ENCODE measurements around the gene EFHB.
"Not testable (repeated sequence)": the region's sequence is repeated elsewhere in the genome, so short reads cannot be mapped to it uniquely, and the experiment has no call there.

The EFHB gene

DNA sequence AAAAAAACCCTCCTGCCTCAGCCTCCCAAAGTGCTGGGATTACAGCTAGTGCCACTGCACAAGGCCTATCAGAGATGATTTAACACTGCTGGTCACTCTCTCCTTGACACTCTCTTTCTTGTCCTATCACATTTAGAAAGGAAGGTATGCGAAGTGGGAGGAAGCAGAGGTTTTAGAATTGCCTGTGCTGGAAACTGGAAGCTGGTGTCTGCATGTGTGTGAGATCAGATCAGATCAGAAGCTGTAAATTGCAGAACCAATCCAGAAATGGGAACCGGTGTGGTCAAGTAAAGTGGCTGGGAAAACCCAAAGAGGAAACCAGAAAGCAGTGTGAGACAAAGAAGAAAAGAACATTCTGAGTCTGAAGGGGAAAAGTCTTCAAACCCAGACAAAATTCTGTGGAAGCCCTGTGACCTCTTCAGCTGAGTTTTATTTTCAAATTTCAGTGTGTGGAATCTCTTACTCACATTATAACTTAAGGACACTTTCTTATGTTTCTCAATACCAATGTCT lies 2.8 kb downstream of the EFHB start:
- DNase-seq (ENCODE audit: low read depth, low spot score): no peak

DNA sequence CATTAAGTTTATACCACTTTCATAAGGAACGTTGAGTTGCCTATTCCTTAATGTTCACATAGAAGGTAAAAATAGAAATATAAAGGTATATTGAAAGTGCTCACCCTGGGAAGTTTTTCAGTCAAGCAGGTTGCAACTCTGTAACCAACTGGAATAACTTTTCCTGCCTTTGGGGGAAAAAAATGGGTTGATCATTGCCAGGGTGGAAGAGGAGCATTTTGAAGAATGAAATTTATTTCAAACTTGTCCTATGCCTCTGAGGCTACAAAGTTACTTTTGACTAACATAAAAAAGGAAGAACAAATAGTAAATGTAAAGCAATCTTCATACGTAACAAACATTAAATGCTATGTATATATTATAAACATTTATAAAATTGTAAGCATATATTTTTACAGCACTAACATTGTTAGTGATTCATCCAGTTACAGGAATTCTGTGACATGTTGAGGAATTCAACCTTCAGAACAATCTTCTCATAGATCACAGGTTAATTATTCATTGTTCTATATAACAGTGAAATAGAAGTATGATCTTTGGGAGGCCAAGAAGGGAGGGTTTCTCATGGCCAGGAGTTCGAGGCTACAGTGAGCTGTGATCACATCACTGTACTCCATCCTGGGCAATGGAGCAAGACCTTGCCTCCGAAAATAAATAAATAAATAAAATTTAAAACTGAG lies 13.5 kb downstream of the EFHB start:
- DNase-seq (ENCODE audit: low read depth, low spot score): no peak

DNA sequence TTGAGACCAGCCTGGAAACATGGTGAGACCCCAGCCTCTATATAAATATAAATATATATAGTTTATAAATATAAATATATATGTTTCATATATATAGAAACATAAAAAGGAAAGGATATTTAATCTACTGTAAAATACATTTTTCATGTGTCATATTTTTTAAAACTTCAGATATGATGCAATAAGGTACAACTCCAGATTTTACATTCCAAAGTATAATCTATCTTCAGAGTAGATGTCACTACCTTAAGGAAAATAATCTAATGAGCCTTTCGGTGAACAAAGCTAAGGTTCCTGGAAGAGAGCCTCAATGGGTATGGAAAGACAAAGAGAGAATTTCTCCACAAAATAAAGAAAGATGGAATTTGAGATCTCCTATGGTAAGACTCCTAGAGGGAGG lies 16.9 kb downstream of the EFHB start:
- no peak for DNase-seq (ENCODE audit: low read depth, low spot score)

DNA sequence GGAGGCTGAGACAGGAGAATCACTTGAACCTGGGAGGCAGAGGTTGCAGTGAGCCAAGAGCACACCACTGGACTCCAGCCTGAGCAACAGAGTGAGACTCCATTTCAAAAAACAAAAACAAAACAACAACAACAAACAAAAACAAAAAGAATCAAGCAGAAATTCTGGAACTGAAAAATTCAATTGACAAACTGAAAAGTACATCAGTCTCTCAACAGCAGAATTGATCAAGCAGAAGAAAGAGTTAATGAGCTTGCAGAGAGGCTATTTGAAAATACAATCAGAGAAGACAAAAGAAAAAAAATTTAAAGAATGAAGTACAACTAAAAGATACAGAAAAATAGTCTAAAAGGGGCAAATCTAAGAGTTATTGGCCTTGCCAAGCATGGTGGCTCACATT lies 22.6 kb downstream of the EFHB start:
- DNase-seq (ENCODE audit: low read depth, low spot score): no peak

DNA sequence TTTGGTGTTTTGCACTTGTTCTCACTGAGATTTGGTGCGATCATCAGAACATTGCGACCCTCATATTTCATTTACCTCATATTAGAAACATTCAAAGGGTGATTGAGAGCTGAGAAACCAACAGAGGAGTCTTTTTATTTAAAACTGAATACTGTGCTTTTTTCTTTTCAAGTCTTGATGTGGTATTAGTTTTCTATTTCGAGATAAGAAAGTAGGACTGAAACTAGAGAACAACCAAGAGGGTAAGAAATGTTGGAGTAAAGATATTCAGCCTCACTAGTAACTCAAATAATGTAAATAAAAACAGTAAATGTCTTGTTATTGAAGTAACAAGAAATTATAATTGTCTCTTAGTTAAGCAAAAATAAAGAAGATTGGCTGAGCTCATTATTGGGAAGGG lies 26.5 kb downstream of the EFHB start:
- DNase-seq (ENCODE audit: low read depth, low spot score): no peak

DNA sequence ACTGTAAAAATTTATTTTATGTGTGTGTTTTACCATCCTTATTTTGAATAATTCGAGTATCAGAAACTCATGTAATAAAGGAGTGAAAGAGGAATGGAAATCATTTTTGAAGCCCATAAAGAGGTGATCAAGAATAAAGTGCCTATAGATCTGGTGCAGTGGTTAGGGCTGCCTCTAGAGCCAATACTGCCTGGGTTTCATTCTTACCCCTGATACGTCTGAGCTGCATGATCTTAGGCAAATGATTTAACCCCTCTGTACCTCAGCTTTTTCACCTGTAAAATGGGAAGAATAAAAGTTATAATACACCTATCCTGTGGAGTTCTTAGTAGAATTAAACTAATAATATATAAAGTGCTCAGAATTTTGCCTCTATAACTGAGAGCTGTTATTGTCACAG lies 30.4 kb downstream of the EFHB start:
- DNase-seq (ENCODE audit: low read depth, low spot score): no peak

DNA sequence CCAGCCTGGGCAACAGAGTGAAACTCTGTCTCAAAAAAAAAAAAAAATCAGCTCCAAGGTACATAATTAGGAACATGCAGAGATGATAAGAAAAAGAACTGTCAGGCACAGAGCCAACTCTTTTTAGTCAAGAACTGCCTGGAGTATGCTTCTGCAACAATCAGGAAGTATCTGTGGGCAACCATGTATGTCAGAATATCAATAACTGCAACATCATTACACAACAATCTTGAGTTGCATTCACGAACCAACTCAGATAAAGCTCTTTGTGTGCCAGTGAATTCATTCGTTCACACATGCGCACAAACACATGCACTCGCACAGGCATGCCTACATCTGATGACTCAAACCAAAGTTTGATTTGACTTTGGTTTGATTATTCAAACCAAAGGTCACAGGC lies 32.1 kb downstream of the EFHB start:
- DNase-seq (ENCODE audit: low read depth, low spot score): no peak

DNA sequence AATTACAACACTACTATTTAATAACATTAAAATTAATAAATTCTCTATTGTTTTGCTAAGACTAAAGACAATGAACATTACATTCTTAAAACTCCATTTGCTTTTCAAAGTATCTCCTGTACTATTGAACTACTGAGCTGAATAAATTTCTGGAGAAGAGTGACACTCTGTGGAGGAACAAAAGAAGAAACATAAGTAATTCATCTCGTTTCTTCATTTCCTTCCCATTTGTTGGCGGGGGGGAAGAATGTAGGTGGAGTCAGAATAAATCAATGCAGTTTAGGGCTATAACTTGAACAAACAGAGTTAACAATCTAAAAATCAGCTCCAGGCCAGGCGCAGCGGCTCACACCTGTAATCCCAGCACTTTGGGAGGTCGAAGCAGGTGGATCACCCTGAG lies 32.7 kb downstream of the EFHB start:
- no peak for DNase-seq (ENCODE audit: low read depth, low spot score)

DNA sequence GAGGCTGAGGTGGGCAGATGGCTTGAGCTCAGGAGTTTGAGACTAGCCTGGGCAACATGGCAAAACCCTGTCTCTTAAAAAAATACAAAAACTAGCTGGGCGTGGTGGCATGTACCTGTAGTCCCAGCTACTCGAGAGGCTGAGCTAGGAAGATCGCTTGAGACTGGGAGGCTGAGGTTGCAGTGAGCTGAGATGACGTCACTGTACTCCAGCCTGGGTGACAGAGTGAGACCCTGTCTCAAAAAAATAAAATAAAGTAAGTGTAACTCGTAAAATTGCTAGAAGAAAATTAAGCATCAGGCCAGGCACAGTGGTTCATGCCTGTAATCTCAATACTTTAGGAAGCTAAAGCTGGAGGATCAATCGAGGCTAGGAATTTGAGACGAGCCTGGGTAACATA lies 34.2 kb downstream of the EFHB start:
- not testable (repeated sequence) for DNase-seq (ENCODE audit: low read depth, low spot score)

DNA sequence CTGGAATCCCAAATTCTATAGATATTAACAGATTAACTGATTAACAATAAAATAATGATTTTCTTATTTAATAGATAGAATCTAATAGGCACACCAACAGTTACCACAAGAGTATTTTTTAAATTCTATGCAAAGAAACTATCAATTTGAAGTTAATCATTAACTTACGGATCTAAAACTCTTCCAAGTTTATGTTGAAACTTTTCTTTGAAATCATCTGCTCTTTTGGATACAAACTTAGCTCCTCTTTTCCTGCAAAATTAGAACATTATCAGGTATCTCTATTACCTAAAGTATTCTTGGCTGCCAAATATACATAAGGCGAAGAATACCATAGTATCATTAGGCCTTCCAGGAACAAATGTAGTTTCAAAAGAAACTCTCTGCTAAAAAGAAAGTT lies 34.8 kb downstream of the EFHB start:
- DNase-seq (ENCODE audit: low read depth, low spot score): no peak

DNA sequence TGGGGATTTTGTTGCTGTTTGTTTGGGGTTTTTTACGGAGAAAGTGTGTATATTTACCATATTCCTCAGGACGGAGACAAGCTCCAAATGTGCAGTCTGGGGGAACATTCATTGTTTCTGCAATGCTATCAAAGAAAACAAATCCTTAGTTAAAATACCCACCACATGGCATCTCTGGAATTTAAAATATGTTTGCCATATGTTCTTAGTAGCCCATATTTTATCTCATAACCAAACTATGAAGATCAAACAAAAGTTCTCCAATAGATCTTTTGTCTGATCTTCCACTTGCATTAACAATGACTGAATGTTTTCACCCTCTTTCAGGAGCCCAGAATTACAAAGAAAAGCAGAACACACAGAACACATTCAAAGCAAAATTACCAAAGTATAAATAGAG lies 35.3 kb downstream of the EFHB start:
- DNase-seq (ENCODE audit: low read depth, low spot score): no peak

DNA sequence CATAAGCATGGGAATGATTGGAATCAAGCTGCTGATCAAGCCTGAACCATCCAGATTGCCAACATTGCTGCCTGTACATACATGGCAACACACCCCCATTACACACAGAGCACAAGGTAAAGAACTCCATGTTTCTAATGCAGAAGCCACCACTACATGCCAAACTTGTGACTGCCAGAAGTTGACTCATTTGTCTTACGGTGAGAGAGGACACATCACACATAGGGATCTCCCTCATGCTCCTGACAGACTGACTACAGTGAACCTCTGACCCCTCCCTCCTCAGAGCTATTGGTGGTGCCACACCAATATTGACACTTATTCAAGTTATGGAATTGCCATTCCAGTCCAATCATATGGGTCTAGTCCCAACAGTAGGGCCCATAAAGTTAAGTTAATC lies 42.3 kb downstream of the EFHB start:
- no peak for DNase-seq (ENCODE audit: low read depth, low spot score)

DNA sequence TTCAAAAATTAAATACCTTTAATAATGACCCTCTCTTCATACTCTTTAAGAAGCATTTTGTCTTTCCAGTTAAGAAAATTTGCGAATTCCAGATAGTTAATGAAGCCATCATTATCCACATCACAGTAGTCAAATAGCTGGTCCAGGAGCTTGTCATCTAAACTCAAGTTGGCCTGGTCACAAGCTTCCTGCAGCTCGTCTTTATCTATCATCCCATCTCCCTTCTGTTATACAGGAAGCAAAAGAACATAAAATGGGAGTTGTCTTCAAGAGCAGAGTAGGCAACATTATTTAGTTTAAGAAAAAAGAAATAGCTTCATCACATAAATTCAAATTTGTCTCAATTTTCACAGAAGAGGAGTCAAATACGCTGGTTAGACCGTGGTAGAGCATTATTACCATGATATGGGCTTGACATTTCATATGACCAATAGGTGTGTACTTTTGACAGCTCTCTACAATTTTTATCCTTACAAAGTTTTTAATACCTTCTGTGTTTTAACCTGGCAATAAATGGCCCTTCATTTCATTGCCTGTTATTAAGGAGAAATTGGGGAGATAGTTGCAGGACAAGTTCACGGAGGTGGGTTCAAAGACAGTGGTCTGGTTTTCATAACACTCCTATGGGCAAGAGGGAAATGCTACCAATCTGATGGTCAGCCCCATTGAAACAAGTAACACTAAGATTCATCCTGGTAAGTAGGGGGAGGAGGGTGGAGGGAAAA lies 45.4 kb downstream of the EFHB start:
- DNase-seq (ENCODE audit: low read depth, low spot score): no peak

DNA sequence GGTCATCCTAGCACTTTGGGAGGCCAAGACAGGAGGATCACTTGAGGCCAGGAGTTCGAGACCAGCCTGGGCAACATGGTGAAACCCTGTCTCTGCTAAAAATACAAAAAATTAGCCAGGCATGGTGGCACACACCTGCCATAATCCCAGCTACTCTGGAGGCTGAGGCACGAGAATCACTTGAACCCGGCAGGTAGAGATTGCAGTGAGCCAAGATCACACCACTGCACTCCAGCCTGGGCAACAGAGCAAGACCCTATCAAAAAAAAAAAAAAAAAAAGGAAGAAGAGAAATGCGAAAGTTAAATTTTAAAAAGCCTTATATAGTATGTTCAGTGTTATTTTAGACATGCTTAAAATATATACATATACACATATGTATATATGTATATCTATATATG lies 46.9 kb downstream of the EFHB start:
- DNase-seq (ENCODE audit: low read depth, low spot score): not testable (repeated sequence)

DNA sequence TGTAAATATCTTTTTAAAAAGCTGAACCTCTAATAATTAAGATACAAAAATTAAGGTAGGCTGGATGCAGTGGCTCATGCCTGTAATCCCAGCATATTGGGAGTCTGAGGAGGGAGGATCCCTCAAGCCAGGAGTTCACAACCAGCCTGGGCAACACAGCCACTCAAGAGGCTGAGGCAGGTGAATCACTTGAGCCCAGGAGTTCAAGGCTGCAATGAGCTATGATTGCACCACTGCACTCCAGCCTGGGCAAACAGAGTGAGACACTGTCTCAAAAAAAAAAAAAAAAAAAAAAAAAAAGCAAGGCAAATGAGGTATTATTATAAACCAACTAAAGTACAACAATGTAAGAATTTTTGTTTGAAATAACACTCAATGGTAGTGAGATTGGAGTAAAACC lies 47.6 kb downstream of the EFHB start:
- no peak for DNase-seq (ENCODE audit: low read depth, low spot score)

DNA sequence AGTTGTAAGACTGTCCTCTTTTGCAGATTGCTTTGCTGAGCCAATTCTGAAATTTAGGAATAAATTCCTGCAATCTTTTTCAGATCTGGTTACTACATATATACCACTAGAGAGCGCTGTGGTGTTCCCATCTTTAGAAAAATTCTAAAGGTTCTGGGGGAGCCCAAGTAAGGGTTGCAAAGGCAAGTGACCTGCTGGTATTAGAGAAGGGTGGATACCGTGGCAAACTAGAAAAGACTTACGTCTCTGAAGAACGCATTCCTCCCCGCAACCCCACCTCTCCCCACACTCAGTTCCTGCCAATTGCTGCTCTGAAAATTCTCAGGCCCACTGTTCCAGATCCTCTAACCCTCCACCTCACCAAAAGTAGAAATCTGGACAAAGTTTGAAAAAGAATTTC lies 48.5 kb downstream of the EFHB start:
- DNase-seq (ENCODE audit: low read depth, low spot score): no peak

DNA sequence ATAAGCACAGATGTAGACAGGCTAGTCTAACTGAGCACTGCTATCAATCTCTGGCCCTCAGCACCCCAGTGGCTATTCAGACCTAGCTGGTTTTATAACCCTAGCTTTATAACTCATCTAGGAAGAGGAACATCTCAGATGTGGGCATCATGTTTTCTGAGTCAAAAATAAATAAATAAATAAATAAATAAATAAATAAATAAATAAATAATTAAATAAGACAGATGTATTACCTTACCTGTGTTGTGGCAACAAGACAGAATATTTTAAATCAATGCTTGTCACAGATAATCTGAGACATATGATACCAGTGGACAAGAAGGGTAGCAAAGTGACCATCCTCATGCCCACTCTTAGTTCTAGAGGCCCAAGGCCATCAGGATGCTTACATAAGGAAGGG lies 52.2 kb downstream of the EFHB start:
- DNase-seq (ENCODE audit: low read depth, low spot score): no peak

DNA sequence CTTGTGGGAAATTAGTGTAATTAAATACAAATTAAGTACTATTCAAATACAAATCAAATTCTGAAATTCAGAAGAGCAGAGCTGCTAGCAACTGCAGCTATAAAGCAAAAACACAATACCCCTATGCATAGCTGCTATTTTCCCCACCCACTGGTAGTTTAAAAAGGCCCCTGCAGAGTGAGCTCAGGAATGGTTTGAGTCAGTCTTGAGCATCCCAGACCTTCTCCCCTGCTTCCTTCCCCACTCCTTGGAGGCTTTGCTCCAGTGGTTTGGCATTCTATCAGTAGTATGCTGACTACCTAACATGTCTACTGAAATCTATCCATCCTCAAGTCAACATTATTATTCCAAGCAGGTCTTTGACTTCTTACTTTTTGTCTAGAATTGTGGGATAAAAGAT lies 53.0 kb downstream of the EFHB start:
- DNase-seq (ENCODE audit: low read depth, low spot score): no peak

DNA sequence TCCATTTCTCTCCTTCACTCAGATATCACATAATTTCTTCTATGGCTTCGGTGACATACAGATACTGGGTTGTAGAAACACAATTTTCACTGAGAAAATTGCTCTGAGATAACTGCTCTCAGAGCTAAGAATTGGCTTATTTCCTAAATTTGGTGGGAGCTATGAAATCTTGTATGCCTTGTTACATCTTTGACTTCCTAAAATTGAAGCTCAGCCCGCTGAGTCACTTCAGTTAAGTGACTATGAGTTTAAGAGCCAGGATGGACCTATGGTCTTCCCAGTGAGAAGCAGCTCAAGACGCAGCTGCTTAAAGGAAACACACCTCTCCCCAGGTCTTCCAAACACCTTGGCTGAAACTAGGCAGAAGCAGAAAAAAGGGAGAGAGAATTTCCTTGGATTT lies 56.4 kb downstream of the EFHB start:
- no peak for DNase-seq (ENCODE audit: low read depth, low spot score)

DNA sequence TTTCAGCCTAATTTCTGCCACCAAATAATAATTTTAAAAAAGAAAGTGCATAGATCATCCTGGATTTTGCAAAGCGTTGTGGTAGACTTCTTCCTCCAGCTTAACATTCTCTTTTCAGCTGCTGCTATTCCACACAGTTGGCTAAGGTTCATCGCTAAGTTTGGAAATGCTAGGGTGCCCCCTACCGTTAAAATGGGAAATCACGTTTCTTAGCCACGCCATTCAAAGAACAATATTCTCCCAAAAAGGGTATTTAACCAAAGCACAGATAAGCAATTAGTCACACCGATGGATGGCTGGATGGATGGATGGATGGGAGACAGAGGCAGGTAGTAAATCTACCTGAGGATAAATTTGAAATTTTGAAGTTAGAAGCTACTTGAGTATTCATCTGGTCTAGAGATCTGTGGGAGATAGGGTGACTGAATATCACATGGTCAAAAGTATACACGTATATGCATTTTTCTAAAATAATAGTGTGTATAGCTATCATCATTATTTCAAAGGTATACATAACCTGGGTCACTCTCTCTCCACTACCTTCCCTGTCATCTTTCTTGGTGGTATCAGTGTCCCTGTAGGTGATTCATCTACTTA lies 67.2 kb downstream of the EFHB start:
- no peak for DNase-seq (ENCODE audit: low read depth, low spot score)

DNA sequence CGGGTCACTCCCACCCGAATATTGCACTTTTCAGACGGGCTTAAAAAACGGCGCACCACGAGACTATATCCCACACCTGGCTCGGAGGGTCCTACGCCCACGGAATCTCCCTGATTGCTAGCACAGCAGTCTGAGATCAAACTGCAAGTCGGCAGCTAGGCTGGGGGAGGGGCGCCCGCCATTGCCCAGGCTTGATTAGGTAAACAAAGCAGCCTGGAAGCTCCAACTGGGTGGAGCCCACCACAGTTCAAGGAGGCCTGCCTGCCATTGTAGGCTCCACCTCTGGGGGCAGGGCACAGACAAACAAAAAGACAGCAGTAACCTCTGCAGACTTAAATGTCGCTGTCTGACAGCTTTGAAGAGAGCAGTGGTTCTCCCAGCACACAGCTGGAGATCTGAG lies 78.7 kb downstream of the EFHB start:
- not testable (repeated sequence) for DNase-seq (ENCODE audit: low read depth, low spot score)

DNA sequence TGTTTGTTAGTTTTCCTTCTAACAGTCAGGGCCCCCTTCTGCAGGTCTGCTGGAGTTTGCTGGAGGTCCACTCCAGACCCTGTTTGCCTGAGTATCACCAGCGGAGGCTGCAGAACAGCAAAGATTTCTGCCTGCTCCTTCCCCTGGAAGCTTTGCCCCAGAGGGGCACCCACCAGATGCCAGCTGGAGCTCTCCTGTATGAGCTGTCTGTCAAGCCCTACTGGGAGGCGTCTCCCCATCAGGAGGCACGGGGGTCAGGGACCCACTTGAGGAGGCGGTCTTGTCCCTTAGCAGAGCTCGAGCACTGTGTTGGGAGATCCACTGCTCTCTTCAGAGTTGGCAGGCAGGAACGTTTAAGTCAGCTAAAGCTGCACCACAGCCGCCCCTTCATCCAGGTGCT lies 87.4 kb downstream of the EFHB start:
- not testable (repeated sequence) for DNase-seq (ENCODE audit: low read depth, low spot score)
